Mammary epithelial cell (primary cell): ENCODE data around the gene TMIGD3.

Experiments
- EZH2 ChIP-seq: IDR thresholded peaks from 2 replicates; pipeline ENCODE4 v1.6.1; 2012; ENCODE audit warnings: low read length, inconsistent platforms, borderline replicate concordance
- TF ChIP-seq, protein P1 (sequence below), 2 donors: IDR thresholded peaks in 1 of 2; conservative IDR thresholded peaks in 1 of 2; 2 replicates each; pipeline ENCODE4 v1.5.1; 2011 to 2012; ENCODE audit warnings: inconsistent platforms in 2 of 2, low read length in 2 of 2, mild to moderate bottlenecking in 2 of 2, control low read depth in 1 of 2, low read depth in 1 of 2; ENCODE audit not compliant: insufficient read depth in 1 of 2; ENCODE audit errors: extremely low read depth in 1 of 2

GRCh38 chr1:111448482-111448917, 54.9 kb downstream of the TMIGD3 start:
- no peak for TF ChIP-seq EZH2
- TF ChIP-seq, protein P1, sequence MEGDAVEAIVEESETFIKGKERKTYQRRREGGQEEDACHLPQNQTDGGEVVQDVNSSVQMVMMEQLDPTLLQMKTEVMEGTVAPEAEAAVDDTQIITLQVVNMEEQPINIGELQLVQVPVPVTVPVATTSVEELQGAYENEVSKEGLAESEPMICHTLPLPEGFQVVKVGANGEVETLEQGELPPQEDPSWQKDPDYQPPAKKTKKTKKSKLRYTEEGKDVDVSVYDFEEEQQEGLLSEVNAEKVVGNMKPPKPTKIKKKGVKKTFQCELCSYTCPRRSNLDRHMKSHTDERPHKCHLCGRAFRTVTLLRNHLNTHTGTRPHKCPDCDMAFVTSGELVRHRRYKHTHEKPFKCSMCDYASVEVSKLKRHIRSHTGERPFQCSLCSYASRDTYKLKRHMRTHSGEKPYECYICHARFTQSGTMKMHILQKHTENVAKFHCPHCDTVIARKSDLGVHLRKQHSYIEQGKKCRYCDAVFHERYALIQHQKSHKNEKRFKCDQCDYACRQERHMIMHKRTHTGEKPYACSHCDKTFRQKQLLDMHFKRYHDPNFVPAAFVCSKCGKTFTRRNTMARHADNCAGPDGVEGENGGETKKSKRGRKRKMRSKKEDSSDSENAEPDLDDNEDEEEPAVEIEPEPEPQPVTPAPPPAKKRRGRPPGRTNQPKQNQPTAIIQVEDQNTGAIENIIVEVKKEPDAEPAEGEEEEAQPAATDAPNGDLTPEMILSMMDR (conservative IDR thresholded peaks at IDR 0.05 in 1 of 2, IDR thresholded peaks at IDR 0.05 in 1 of 2; ENCODE audit: extremely low read depth in 1 of 2, insufficient read depth in 1 of 2, low read depth in 1 of 2, low read length in 2 of 2), result no peak
